Stimulated activated CD4-positive, alpha-beta T cell treated with anti-CD3 and anti-CD28 coated beads, Interleukin-1b, Interleukin-23, amount 100 ng/mL, for 48 hours (primary cell): ENCODE results near the gene CRYAA.
"Not testable (repeated sequence)": the region's sequence is repeated elsewhere in the genome, so short reads cannot be mapped to it uniquely, and the experiment has no call there.

Source experiments
- DNase-seq: peaks from one replicate; pipeline ENCODE4 v3.0.0-alpha.2; 2020

CRYAA gene

GRCh38 chr21:43168708-43169107, at the start of gene CRYAA:
Gene CRYAA (plus strand): TSS chr21:43169008. CDS start chr21:43169100, 92 bp downstream.
- not testable (repeated sequence) for DNase-seq

DNA sequence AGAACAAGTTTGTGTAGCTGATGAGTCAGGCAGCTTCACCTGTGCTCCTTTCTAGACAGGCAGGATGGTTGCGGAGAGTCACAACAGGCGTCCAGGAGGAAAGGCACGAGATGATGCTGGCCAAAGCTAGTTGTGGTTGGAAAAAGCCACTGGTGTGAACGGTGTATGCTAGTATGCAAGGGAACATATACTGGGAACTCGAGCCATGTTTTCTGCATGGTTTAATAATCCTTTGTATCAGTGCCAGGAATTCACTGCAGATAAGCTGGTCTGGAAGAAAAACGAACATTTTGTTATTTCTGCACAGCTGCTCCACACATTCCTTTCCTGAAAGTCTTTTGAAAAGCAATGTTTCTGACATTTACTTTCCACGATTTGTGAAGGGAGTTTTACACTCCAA, 38.7 kb upstream of the CRYAA start:
- DNase-seq = not testable (repeated sequence)

- not testable (repeated sequence) for DNase-seq
Observed at GRCh38 chr21:43134520-43134919, 34.3 kb upstream of the CRYAA start.

DNA sequence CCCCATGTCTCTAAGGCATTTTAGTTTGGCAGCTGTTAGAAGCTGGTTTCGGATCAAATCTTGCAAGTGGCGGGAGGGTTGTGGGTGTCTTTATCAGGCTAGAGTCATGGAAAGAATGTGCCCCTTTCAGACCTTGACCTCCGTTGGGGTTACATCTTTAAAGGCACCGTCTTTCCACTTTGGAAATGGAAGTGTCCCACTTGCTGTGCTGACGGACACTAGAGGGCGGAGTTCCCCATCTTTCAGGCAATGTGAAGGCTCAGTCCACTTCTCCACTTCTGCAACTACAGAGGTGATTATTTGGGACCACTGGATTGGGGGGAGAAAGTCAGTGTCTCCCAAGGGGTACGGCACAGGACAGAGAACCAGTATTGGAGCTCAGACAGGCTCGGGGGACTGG, 29.9 kb upstream of the CRYAA start:
- DNase-seq = not testable (repeated sequence)

- DNase-seq = not testable (repeated sequence)
Observed at GRCh38 chr21:43141407-43141806, 27.4 kb upstream of the CRYAA start.

- not testable (repeated sequence) for DNase-seq
Observed at GRCh38 chr21:43146637-43147036, 22.2 kb upstream of the CRYAA start.

GRCh38 chr21:43147999-43148398, 20.8 kb upstream of the CRYAA start:
- DNase-seq = not testable (repeated sequence)

DNA sequence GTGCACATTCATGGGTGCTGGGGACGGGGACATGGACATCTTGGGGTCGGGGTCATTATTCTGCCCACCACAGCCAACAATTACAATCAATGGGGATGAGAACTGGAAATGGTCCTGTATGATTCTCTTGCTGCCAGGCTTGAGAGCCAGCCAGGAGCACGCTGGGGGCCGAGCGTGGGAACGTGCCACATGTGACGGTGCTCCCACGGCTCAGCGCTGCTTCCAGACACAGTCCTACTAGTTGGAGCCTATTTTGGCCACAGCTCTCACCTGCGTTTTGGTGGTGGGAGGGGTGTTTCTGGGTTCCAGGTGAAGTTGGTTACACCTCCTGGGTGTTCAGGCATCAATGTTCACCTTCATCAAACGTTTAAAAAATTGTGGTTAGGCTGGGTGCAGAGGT, 19.5 kb upstream of the CRYAA start:
- DNase-seq = not testable (repeated sequence)

DNA sequence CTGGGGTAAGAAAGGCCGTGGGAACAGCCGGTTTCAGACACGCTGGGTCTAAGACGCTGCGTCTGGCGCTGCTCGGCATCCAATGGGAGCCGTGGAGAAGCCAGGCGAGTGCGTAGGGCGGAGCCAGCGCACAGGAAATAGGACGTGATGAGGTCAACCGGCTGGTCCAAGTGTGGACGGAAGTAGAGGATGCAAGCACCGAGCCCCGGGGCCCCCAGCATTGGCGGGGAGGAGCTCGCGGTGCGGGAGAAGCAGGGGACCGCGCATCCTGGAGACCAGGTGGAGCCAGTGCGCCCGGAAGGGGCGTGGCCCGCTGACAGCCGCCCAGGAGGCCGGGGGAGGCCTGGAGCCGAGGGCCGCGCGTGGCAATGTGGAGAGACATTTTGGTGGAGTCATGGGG, 15.2 kb upstream of the CRYAA start:
- not testable (repeated sequence) for DNase-seq

- not testable (repeated sequence) for DNase-seq
Observed at GRCh38 chr21:43159279-43160175, 9.3 kb upstream of the CRYAA start.

DNA sequence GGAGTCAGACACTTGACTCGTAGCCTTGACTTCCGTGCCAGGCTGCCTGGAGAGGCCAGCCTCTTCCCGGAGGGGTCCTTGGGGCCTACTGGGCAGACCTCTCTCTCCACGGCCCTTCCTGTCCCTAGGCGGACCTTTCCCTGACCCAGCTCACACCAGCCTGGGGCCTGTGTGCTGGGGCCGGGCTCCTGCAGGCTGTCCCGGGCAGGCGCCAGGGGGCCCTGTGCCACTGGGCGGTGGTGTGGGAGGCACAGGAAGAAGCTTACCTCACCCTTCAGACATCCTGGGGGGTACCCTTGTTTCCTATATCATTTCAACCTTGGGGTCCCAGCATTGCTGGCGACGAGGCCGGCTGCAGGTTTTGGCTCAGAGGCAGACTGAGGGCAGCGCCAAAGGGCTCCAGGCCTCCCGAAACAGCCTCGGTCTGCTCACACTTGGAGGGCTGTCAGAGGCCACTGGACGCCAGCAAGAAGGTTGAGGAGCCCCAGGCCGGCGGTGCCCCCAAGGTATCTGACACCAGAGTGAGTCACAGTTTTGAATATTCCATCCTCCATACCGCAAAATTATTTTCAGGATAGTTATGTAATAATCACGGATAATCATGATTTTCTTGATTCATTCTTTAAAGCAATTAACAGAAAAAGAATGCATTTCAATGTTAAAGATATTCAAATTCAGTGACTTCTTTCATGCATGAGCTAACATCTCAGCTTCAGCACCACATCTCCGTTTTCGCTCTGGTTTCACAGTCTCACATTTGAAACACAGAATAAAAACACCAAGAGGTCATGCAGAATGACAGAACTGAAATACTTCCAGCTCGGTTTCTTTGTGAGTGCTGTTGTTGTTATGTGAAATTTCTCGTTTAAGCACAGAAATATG, 6.7 kb upstream of the CRYAA start:
- not testable (repeated sequence) for DNase-seq

DNA sequence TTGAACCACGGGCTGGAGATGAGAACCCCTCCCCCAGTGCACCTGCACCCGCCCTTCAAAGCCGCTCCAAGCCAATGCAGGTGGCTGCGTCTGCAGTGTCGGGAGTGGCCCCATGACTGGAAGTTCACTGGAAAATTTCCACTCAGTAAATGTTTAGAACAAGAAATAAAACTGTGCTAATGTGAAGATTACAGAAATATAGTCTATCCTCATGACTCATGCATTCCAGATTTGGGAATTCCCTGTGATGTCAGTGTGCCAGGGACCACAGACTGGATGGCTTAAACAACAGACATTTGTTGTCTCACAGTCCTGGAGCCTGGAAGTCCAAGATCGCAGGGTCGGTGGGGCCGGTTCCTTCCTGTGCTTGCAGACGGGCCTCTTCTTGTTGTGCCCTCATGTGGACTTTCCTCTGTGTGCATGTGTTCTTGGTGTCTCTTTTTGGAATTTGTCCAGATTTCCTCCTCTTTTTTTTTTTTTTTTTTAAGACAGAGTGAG, 6.1 kb upstream of the CRYAA start:
- DNase-seq = not testable (repeated sequence)

DNA sequence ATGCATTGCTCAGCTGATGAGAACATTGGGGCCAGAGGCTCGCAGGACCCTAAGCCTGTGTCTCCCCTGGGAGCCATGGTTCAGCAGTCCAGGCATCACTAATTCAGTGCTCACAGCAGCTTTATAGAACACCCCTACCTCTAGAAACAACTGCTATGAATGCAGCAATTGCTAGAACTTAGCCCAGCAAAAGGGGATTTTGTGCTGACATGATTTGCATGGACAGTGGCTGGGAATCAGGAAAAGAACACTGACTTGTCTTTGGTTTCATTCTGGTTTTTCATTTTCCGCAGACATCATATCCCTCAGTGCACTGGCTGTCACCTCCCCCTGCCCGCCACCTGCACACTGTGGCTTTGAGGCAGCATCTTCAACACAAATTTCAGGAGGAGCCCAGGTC, 4.0 kb upstream of the CRYAA start:
- not testable (repeated sequence) for DNase-seq

DNA sequence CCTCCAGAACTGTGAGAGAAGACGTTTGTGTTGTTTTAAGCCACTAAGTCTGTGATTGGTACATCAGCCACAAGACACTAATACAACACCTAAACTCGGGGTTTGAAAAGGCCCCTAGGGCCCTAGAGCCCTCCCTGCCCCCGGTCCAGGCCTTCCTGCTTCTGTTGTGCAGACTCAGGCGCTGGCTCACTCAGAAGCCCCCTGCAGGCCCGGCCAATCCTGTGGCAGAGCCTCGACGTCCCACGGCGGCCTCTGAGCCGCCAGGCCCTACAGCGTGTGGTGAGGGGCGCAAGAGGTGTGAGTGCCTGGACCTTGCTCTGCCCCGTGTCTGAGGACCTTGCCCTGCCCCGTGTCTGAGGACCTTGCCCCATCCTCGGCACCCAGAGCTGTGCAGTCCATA, 3.1 kb upstream of the CRYAA start:
- not testable (repeated sequence) for DNase-seq

- DNase-seq = not testable (repeated sequence)
Observed at GRCh38 chr21:43169230-43169886, 550 bp downstream of the CRYAA start.

- not testable (repeated sequence) for DNase-seq
Observed at GRCh38 chr21:43169891-43170290, 1.1 kb downstream of the CRYAA start.

DNA sequence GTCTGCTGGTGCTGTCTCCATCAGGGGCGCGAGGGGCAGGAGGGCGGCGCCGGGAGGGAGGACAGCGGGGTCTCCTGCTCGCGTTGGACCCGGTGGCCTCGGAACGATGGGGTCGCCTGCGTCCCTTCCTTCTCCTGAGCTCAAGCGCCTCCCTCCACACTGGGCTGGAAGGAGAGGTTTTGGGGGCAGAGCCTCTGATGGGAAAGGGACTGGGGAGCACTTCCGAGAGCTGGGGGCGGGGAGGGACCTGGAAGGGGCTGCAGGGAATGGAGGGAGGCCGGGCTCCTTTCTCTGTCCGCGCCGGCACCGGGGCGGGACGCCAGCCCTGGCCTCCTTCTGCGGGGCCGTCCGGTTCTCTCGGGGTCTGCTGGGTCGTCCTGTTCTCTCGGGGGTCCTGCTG, 4.0 kb downstream of the CRYAA start:
- not testable (repeated sequence) for DNase-seq

GRCh38 chr21:43173438-43173837, 4.6 kb downstream of the CRYAA start:
- not testable (repeated sequence) for DNase-seq

DNA sequence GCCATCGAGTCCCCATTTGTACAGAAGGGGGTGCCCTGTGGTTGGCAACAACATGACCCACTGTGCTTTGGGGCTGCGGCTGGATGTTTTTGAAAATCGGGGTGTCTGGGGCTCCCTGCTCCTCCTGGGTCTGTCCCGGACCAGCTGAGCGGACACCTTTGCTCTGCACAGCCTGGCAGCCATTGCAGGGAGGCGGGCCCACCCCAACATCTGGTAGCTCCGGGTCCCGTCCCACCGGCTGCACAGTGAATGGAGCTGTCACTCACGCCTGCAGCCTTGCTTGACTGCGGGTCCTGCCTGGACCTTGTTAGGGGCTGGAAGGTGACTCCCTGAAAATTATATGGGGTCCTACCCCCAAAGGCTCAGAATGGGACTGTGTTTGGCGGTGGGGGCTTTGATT, 5.1 kb downstream of the CRYAA start:
- not testable (repeated sequence) for DNase-seq

DNA sequence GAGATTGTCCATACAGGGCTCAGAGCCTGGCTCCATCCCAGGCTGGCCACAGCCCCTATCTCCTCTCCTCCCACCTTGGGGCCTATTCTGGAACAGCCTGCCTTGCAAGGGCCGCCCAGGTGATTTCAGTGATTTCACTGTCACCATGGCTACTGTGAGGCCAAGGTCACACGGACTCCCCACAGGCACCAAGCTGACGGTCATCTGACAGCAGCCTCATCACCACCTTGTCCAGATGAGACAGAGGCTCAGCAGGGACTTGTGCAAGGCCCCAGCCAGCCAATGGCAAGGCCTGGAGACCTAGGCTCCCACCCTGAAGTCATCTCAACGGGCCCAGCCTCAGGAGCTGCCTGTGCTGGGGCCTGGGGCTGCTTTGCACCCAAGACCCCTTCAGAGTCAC, 6.2 kb downstream of the CRYAA start:
- not testable (repeated sequence) for DNase-seq

DNA sequence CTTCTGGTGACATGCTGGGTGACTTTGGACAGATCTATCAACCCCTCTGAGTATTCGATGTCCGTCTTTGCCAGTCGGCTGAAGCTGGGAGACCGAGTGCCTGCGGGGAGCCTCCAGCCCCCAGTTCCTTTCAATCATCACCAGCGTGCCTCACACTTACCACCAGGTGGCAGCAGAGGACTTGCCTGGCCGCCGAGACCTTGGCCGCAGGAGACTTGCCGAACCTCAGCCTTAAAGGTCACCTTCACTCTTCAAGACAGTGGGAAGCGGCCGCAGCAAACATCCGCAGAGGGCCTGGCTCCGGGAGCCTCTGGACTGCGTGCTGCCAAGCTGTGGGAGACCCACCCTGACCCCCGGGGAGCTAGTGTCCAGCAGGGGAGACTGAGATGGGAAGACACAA, 7.8 kb downstream of the CRYAA start:
- not testable (repeated sequence) for DNase-seq

DNA sequence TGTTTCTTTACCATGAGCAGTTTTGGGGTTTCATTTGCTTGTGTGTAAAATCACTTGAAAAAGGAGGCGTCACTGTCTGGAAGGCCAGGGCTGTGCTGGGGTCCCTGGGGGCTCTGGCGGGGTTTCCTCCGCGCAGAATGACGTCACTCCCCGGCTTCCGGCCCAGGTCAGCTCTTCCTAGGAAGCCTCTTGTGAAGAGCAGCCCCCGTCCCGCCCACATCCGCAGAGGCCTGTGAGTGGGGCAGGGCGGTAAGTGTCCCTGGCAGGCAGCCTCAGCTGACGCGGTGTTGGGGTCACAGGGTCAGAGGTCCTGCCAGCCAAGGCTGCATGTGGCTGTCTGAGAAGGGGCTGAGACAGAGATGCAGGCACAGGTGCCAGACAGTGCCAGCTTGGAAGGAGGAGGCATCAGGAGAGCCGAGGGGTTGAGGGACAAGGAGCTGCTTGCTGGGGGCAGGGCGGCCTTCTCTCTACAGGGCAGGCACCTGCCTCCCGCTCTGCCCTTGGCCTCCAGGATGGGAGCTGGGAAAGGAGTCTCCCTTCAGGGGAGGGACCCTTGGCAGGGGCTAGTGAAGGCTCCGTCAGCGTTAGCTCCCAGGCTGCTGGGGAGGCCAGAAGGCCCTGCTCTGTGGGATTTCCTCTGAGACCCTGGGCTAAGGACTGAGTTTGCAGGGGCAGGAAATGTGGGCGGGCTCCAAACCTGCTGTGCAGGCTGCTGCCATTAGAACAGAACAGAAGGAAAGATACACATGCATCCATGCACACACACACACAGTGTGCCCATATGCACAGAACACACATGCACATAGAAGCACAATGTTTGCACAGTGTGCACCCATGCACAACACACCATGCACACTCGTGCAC, 8.5 kb downstream of the CRYAA start:
- DNase-seq = not testable (repeated sequence)
